K562 (cell line): Measurements from ENCODE around the gene NUDT15. TPM values are rescaled to one million over a fixed set of nuclear protein-coding genes. Genes with fewer than 3 reads are reported as not detected.

ENCODE experiments used
- ATAC-seq: fragments of 200-7000 bp; cut with Tn5 transposase; 3 replicates; pipeline ENCODE4 v1.9.1; 2020; ENCODE audit warnings: moderate library complexity
- BruUV-seq: library from RNA; stranded (reverse); fragments of 400-500 nt; replicated peaks from 2 replicates; lab custom pipeline; 2021; lab: Mats Ljungman, UMichigan
- CTCF ChIA-PET: fragments of 300-600 bp; formaldehyde crosslinking; extraction: SDS; loops from one replicate; lab custom pipeline; 2021; ENCODE audit warnings: low intra/inter-chr PET ratio; lab: Yijun Ruan, JAX
- POLR2A ChIA-PET: fragments of 300-600, 350-650 bp; sonication (Branson Sonifier 250); formaldehyde crosslinking; extraction: SDS; loops from one replicate; lab custom pipeline; 2021; ENCODE audit warnings: antibody characterized with exemption, inconsistent platforms; lab: Yijun Ruan, JAX
- DNase-seq, 4 experiments: peaks; one replicate each; pipeline versions ENCODE4 v3.0.0 to v3.0.0-alpha.2; 2011 to 2018; ENCODE audit warnings: low spot score in 3 of 4, mixed read lengths in 3 of 4; ENCODE audit errors: extremely low read depth in 1 of 4
- FAIRE-seq: peaks from 2 replicates; lab custom pipeline; 2011; peaks lifted over from hg19 to GRCh38; lab: Jason Lieb, UNC
- H2AFZ ChIP-seq: 2 replicates; pipeline ENCODE4 v1.6.0; 2011; ENCODE audit warnings: low read depth, low read length, control low read depth, inconsistent platforms
- H3K27ac ChIP-seq: fragments of 200-600 bp; 3 replicates; pipeline ENCODE4 v1.8.0; 2011; ENCODE audit warnings: low read depth, mild to moderate bottlenecking, control low read depth, inconsistent platforms, low read length, moderate library complexity, mixed read lengths; ENCODE audit errors: extremely low read depth
- H3K27me3 ChIP-seq, 2 experiments: fragments of 300-600 bp in 1 of 2; 2 replicates in 1 of 2; 3 replicates in 1 of 2; pipeline versions ENCODE4 v1.6.0 to v1.8.0; 2011; ENCODE audit warnings: inconsistent platforms in 2 of 2, low read length in 2 of 2, mild to moderate bottlenecking in 1 of 2, mixed read lengths in 1 of 2, moderate library complexity in 1 of 2; ENCODE audit not compliant: control insufficient read depth in 2 of 2, insufficient read depth in 2 of 2
- H3K36me3 ChIP-seq: fragments of 300-600 bp; 3 replicates; pipeline ENCODE4 v1.8.0; 2011; ENCODE audit warnings: mild to moderate bottlenecking, low read length, inconsistent platforms; ENCODE audit not compliant: control insufficient read depth, insufficient read depth
- H3K4me1 ChIP-seq, 2 experiments: fragments of 200-600 bp in 1 of 2; replicated peaks in 1 of 2; 2 replicates in 1 of 2; 3 replicates in 1 of 2; pipeline versions ENCODE4 v1.5.1 to v1.8.0; 2011; ENCODE audit warnings: inconsistent platforms in 2 of 2, low read length in 2 of 2, mild to moderate bottlenecking in 1 of 2, mixed read lengths in 1 of 2, moderate library complexity in 1 of 2; ENCODE audit not compliant: control insufficient read depth in 2 of 2, insufficient read depth in 2 of 2
- H3K4me2 ChIP-seq: 2 replicates; pipeline ENCODE4 v1.6.1; 2011; ENCODE audit warnings: low read length, control low read depth, inconsistent platforms, mixed read lengths; ENCODE audit not compliant: insufficient read depth
- H3K4me3 ChIP-seq: fragments of 200-600 bp; sonication (generic), shearing (Covaris generic); 2 replicates; pipeline ENCODE4 v1.5.1; 2016; ENCODE audit warnings: control low read depth, inconsistent platforms
- H3K79me2 ChIP-seq: fragments of 200-600 bp; 3 replicates; pipeline ENCODE4 v1.8.0; 2011; ENCODE audit warnings: low read length, inconsistent platforms; ENCODE audit not compliant: control insufficient read depth, insufficient read depth
- H3K9ac ChIP-seq, 2 experiments: 2 replicates each; pipeline versions ENCODE4 v1.6.0 to v1.6.1; 2011; ENCODE audit warnings: low read depth in 2 of 2, low read length in 2 of 2, control low read depth in 1 of 2, inconsistent platforms in 1 of 2, mild to moderate bottlenecking in 1 of 2, mixed read lengths in 1 of 2; ENCODE audit not compliant: insufficient read depth in 1 of 2
- H3K9me1 ChIP-seq: one replicate; pipeline ENCODE4 v1.6.0; 2011; ENCODE audit warnings: inconsistent platforms, mild to moderate bottlenecking, low read length, moderate library complexity; ENCODE audit not compliant: control insufficient read depth, insufficient read depth
- H3K9me3 ChIP-seq: replicated peaks from 2 replicates; pipeline ENCODE4 v1.5.1; 2011; ENCODE audit warnings: low read depth, low read length, inconsistent platforms; ENCODE audit not compliant: control insufficient read depth, insufficient read depth
- H4K20me1 ChIP-seq: replicated peaks from 2 replicates; pipeline ENCODE4 v1.6.1; 2011; ENCODE audit warnings: low read length, inconsistent platforms, mixed read lengths; ENCODE audit not compliant: control insufficient read depth, insufficient read depth
- BCOR ChIP-seq: fragments of 450-650 bp; IDR thresholded peaks from 2 replicates; pipeline ENCODE4 v1.6.1; 2016
- BDP1 ChIP-seq: IDR thresholded peaks from 3 replicates; pipeline ENCODE4 v1.6.1; 2011; ENCODE audit not compliant: insufficient read length, insufficient read depth
- NCOA1 ChIP-seq: fragments of 450-650 bp; IDR thresholded peaks from 2 replicates; pipeline ENCODE4 v1.6.1; 2016; ENCODE audit warnings: low read depth
- PCBP1 ChIP-seq: fragments of 200-400 bp; formaldehyde crosslinking; IDR thresholded peaks from 2 replicates; pipeline ENCODE4 v1.6.1; 2018; ENCODE audit warnings: mild to moderate bottlenecking, low read depth, low read length; ENCODE audit not compliant: poor library complexity, severe bottlenecking
- RBBP5 ChIP-seq: fragments of 200-600 bp; sonication (generic); IDR thresholded peaks from 2 replicates; pipeline ENCODE4 v1.6.1; 2012; ENCODE audit warnings: borderline replicate concordance, mild to moderate bottlenecking, low read length, control low read depth, inconsistent platforms; ENCODE audit not compliant: insufficient read depth, poor library complexity, severe bottlenecking
- SRSF9 ChIP-seq: fragments of 200-400 bp; formaldehyde crosslinking; IDR thresholded peaks from 2 replicates; pipeline ENCODE4 v1.6.1; 2017; ENCODE audit warnings: low read depth, low read length, borderline replicate concordance
- TBL1XR1 ChIP-seq, 2 experiments: IDR thresholded peaks; 2 replicates each; pipeline ENCODE4 v1.6.1; 2012; ENCODE audit warnings: improper control_type of control experiment in 2 of 2, low read length in 2 of 2, mild to moderate bottlenecking in 1 of 2
- ZNF316 ChIP-seq: fragments of 450-650 bp; IDR thresholded peaks from 2 replicates; pipeline ENCODE4 v1.6.1; 2016
- WGBS: fragments of 100-300 bp; shearing (Covaris generic); methylation state at CpG from one replicate; pipeline ENCODE4 v1.1.6; 2016; ENCODE audit warnings: low coverage, mixed read lengths; ENCODE audit not compliant: insufficient coverage; ENCODE audit errors: missing lambda C conversion rate; 5-methylcytosine and 5-hydroxymethylcytosine counted together
- in situ Hi-C: fragments of 300-500 bp; cut with MboI; formaldehyde crosslinking; loops from 4 replicates; pipeline ENCODE4 v1.15.0; 2018; ENCODE audit warnings: inconsistent platforms, mixed read lengths
- intact Hi-C: fragments of 100-400 bp; cut with micrococcal nuclease; formaldehyde crosslinking; loops from 2 replicates; pipeline ENCODE4 v1.14.2; 2022
- polyA plus RNA-seq, 8 experiments: library from polyadenylated mRNA; depleted of rRNA in 4 of 8; stranded (reverse) in 5 of 8; unstranded in 3 of 8; fragments of >200 nt; fragmentation: Nextera tagmentation in 2 of 8; fragmentation: Illumina TruSeq in 1 of 8; extraction: Ambion mirVana in 2 of 8; extraction: Trizol in 1 of 8; gene quantifications; 2 replicates each; pipeline versions ENCODE4 v1.2.1 to v1.2.3, GENCODE V29; 2011 to 2014; ENCODE audit warnings: inconsistent platforms in 1 of 8, missing spikeins in 1 of 8
- total RNA-seq, 7 experiments: library from RNA; depleted of rRNA in 6 of 7; stranded (reverse); fragments of >200 nt in 6 of 7; fragmentation: Illumina TruSeq in 2 of 7; extraction: Trizol in 2 of 7; gene quantifications; 2 replicates each; pipeline versions ENCODE4 v1.2.1 to v1.2.3, GENCODE V29; 2011 to 2021; ENCODE audit warnings: low replicate concordance in 1 of 7
- TF ChIP-seq, protein P1 (sequence below), 2 experiments: IDR thresholded peaks; 2 replicates each; pipeline ENCODE4 v1.6.1; 2012; ENCODE audit warnings: improper control_type of control experiment in 2 of 2, low read depth in 2 of 2, low read length in 2 of 2, borderline replicate concordance in 1 of 2
- TF ChIP-seq, protein P2 (sequence below): fragments of 250-450 bp; sonication (Bioruptor Pico); IDR thresholded peaks from 2 replicates; pipeline ENCODE4 v1.9.0; 2021; ENCODE audit warnings: mild to moderate bottlenecking, inconsistent platforms

Gene NUDT15
- total and polyA plus RNA-seq, 9 of the 15 experiments (the other 6 are each of a cell fraction or from before 2014, with no cell fraction given) = 14.2 to 26.9 (median 21.6) TPM

- in situ Hi-C loops (no loop called here), intact Hi-C loops (no loop called here)
- Histone ChIP-seq H3K79me2 (peaks cover 25% of the 10 kb centered on the region), H3K36me3 (peaks cover 24% of the 10 kb centered on the region; the same call in 2 of the 3 replicates), H3K4me3 (no peak overlapping the region), H3K9me1 (no peaks in the 10 kb centered on the region), H3K4me2 (no peak overlapping the region), H3K27ac (no peak overlapping the region), H3K4me1 (peaks cover 3 to 9% of the 10 kb centered on the region in 2 experiments; a peak in 4 of 5 replicates), H3K27me3 (no peaks in the 10 kb centered on the region), H3K9me3 (no peaks in the 10 kb centered on the region), H3K9ac (no peak overlapping the region), H2AFZ (no peak overlapping the region), H4K20me1 (no peaks in the 10 kb centered on the region)
- ChIA-PET CTCF (interaction anchor here (0.5 to 0.6 kb wide), 2 partner anchors 93 to 1269 kb away, joined by 3 to 5 read pairs; no protein-coding TSS in a partner anchor), POLR2A (no interaction called here)
- DNase-seq (no peak), FAIRE-seq (no peak), ATAC-seq (no peak)
- BruUV-seq = no TSS peak
- TF ChIP-seq ZNF316 (peak; percentile 9; the same call in 1 of the 2 replicates), TBL1XR1 (IDR thresholded peaks at IDR 0.05; ENCODE audit: low read length in 2 of 2) (no peak)
These were observed 2.5 kb downstream of the NUDT15 start for GRCh38 chr13:48040049-48040448.

DNA sequence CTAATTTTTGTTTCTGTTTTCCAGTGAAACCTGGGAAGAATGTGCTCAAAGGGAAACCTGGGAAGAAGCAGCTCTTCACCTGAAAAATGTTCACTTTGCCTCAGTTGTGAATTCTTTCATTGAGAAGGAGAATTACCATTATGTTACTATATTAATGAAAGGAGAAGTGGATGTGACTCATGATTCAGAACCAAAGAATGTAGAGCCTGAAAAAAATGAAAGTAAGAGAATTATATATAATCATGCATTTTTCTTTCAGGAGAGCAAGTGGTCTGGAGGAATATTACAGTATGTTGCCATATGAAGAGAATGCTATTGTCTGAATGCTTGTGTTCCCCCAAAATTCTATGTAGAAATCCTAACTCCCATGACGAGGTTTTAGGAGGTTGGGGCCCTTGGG, 3.4 kb downstream of the NUDT15 start:
- no TSS peak for BruUV-seq
- H3K27ac ChIP-seq = no peak overlapping the region
- no peaks in the 10 kb centered on the region for H3K27me3 ChIP-seq
- H2AFZ ChIP-seq = no peak overlapping the region
- H4K20me1 ChIP-seq = no peaks in the 10 kb centered on the region
- peaks cover 3 to 9% of the 10 kb centered on the region in 2 experiments; a peak in 4 of 5 replicates for H3K4me1 ChIP-seq
- H3K4me2 ChIP-seq = no peak overlapping the region
- ChIA-PET CTCF (no interaction called here), POLR2A (no interaction called here)
- peaks cover 25% of the 10 kb centered on the region; the same call in 2 of the 3 replicates for H3K36me3 ChIP-seq
- no peaks in the 10 kb centered on the region for H3K9me3 ChIP-seq
- DNase-seq = no peak
- H3K79me2 ChIP-seq = peaks cover 25% of the 10 kb centered on the region
- H3K9ac ChIP-seq = no peak overlapping the region
- H3K9me1 ChIP-seq = no peaks in the 10 kb centered on the region
- no peak for ATAC-seq
- WGBS = 75% methylated on average over 1 of the region's 1 CpG
- no peak for FAIRE-seq
- in situ Hi-C loops (no loop called here), intact Hi-C loops (no loop called here)
- H3K4me3 ChIP-seq = no peak overlapping the region
- TF ChIP-seq, protein P1, sequence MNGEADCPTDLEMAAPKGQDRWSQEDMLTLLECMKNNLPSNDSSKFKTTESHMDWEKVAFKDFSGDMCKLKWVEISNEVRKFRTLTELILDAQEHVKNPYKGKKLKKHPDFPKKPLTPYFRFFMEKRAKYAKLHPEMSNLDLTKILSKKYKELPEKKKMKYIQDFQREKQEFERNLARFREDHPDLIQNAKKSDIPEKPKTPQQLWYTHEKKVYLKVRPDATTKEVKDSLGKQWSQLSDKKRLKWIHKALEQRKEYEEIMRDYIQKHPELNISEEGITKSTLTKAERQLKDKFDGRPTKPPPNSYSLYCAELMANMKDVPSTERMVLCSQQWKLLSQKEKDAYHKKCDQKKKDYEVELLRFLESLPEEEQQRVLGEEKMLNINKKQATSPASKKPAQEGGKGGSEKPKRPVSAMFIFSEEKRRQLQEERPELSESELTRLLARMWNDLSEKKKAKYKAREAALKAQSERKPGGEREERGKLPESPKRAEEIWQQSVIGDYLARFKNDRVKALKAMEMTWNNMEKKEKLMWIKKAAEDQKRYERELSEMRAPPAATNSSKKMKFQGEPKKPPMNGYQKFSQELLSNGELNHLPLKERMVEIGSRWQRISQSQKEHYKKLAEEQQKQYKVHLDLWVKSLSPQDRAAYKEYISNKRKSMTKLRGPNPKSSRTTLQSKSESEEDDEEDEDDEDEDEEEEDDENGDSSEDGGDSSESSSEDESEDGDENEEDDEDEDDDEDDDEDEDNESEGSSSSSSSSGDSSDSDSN (IDR thresholded peaks at IDR 0.05; ENCODE audit: borderline replicate concordance in 1 of 2, low read depth in 2 of 2, low read length in 2 of 2) = no peak
- TF ChIP-seq RBBP5 (no peak), BDP1 (no peak), PCBP1 (no peak), NCOA1 (no peak), SRSF9 (no peak), BCOR (no peak)
- TF ChIP-seq, protein P2, sequence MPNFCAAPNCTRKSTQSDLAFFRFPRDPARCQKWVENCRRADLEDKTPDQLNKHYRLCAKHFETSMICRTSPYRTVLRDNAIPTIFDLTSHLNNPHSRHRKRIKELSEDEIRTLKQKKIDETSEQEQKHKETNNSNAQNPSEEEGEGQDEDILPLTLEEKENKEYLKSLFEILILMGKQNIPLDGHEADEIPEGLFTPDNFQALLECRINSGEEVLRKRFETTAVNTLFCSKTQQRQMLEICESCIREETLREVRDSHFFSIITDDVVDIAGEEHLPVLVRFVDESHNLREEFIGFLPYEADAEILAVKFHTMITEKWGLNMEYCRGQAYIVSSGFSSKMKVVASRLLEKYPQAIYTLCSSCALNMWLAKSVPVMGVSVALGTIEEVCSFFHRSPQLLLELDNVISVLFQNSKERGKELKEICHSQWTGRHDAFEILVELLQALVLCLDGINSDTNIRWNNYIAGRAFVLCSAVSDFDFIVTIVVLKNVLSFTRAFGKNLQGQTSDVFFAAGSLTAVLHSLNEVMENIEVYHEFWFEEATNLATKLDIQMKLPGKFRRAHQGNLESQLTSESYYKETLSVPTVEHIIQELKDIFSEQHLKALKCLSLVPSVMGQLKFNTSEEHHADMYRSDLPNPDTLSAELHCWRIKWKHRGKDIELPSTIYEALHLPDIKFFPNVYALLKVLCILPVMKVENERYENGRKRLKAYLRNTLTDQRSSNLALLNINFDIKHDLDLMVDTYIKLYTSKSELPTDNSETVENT (CRISPR knock-in tag) = no peak
